H9 (cell line): Measurements from ENCODE around the gene ISG20. TPM values are rescaled to one million over a fixed set of nuclear protein-coding genes. Genes with fewer than 3 reads are reported as not detected.

Experiments used
- DNase-seq: peaks from one replicate; pipeline ENCODE4 v3.0.0-alpha.2; 2017
- H2AFZ ChIP-seq: one replicate; pipeline ENCODE4 v1.6.1; 2013; ENCODE audit warnings: mild to moderate bottlenecking, low read length, control low read depth, moderate library complexity
- H2AK5ac ChIP-seq: 2 replicates; pipeline ENCODE4 v1.6.1; 2013; ENCODE audit warnings: low read length, control low read depth, mixed read lengths; ENCODE audit not compliant: insufficient read length
- H2BK120ac ChIP-seq: one replicate; pipeline ENCODE4 v1.6.1; 2013; ENCODE audit warnings: low read depth, mild to moderate bottlenecking, low read length, control low read depth, inconsistent platforms; ENCODE audit not compliant: poor library complexity, severe bottlenecking
- H2BK12ac ChIP-seq: 2 replicates; pipeline ENCODE4 v1.6.1; 2013; ENCODE audit warnings: low read length, control low read depth, mixed read lengths, low read depth; ENCODE audit not compliant: insufficient read length
- H2BK15ac ChIP-seq: 2 replicates; pipeline ENCODE4 v1.6.1; 2013; ENCODE audit warnings: low read depth, low read length, control low read depth
- H2BK20ac ChIP-seq: one replicate; pipeline ENCODE4 v1.6.1; 2013; ENCODE audit warnings: low read depth, mild to moderate bottlenecking, low read length, control low read depth, inconsistent platforms; ENCODE audit not compliant: poor library complexity, severe bottlenecking
- H2BK5ac ChIP-seq: 2 replicates; pipeline ENCODE4 v1.6.1; 2013; ENCODE audit warnings: low read length, control low read depth, mixed read lengths; ENCODE audit not compliant: insufficient read length
- H3K14ac ChIP-seq: 2 replicates; pipeline ENCODE4 v1.6.1; 2013; ENCODE audit warnings: low read length, control low read depth; ENCODE audit not compliant: insufficient read depth
- H3K18ac ChIP-seq: 2 replicates; pipeline ENCODE4 v1.6.1; 2013; ENCODE audit warnings: low read depth, mild to moderate bottlenecking, mixed read lengths, low read length, control low read depth; ENCODE audit not compliant: insufficient read length
- H3K23ac ChIP-seq: 2 replicates; pipeline ENCODE4 v1.6.1; 2013; ENCODE audit warnings: low read length, control low read depth, mixed read lengths, low read depth; ENCODE audit not compliant: insufficient read length
- H3K23me2 ChIP-seq: 2 replicates; pipeline ENCODE4 v1.6.1; 2013; ENCODE audit warnings: low read depth, mild to moderate bottlenecking, mixed read lengths, low read length, control low read depth; ENCODE audit not compliant: insufficient read length, poor library complexity, severe bottlenecking
- H3K27ac ChIP-seq: 2 replicates; pipeline ENCODE4 v1.5.1; 2013; ENCODE audit warnings: low read length, control low read depth, mixed read lengths, low read depth; ENCODE audit not compliant: insufficient read length
- H3K27me3 ChIP-seq: 2 replicates; pipeline ENCODE4 v1.6.1; 2013; ENCODE audit warnings: low read length, control low read depth, inconsistent platforms; ENCODE audit not compliant: insufficient read depth
- H3K4ac ChIP-seq: 2 replicates; pipeline ENCODE4 v1.6.1; 2013; ENCODE audit warnings: low read depth, mild to moderate bottlenecking, control low read depth, inconsistent platforms, low read length, moderate library complexity
- H3K4me1 ChIP-seq: 2 replicates; pipeline ENCODE4 v1.6.1; 2013; ENCODE audit warnings: low read length, control low read depth, inconsistent platforms; ENCODE audit not compliant: insufficient read depth
- H3K4me2 ChIP-seq: 2 replicates; pipeline ENCODE4 v1.6.1; 2013; ENCODE audit warnings: low read length, control low read depth, mixed read lengths; ENCODE audit not compliant: insufficient read length, insufficient read depth
- H3K56ac ChIP-seq: 2 replicates; pipeline ENCODE4 v1.6.1; 2013; ENCODE audit warnings: low read depth, mild to moderate bottlenecking, mixed read lengths, low read length, control low read depth; ENCODE audit not compliant: insufficient read length
- H3K79me1 ChIP-seq: 2 replicates; pipeline ENCODE4 v1.6.1; 2013; ENCODE audit warnings: low read depth, mild to moderate bottlenecking, moderate library complexity, low read length, control low read depth, inconsistent platforms; ENCODE audit not compliant: insufficient read depth, poor library complexity, severe bottlenecking
- H3K79me2 ChIP-seq: 2 replicates; pipeline ENCODE4 v1.6.1; 2013; ENCODE audit warnings: low read length, control low read depth, inconsistent platforms; ENCODE audit not compliant: insufficient read depth
- H3K9ac ChIP-seq: 2 replicates; pipeline ENCODE4 v1.6.1; 2013; ENCODE audit warnings: low read length, control low read depth, mixed read lengths; ENCODE audit not compliant: insufficient read length; ENCODE audit errors: extremely low read depth
- H3K9me3 ChIP-seq: one replicate; pipeline ENCODE4 v1.6.1; 2013; ENCODE audit warnings: low read depth, low read length, inconsistent platforms; ENCODE audit not compliant: control insufficient read depth
- H3T11ph ChIP-seq: one replicate; pipeline ENCODE4 v1.6.1; 2013; ENCODE audit warnings: mild to moderate bottlenecking, low read length, control low read depth, inconsistent platforms
- H4K20me1 ChIP-seq: one replicate; pipeline ENCODE4 v1.6.1; 2013; ENCODE audit not compliant: control insufficient read depth, insufficient read length, insufficient read depth
- H4K5ac ChIP-seq: 2 replicates; pipeline ENCODE4 v1.6.1; 2013; ENCODE audit warnings: low read depth, mild to moderate bottlenecking, mixed read lengths, low read length, control low read depth; ENCODE audit not compliant: insufficient read length
- H4K8ac ChIP-seq: replicated peaks from 2 replicates; pipeline ENCODE4 v1.6.1; 2013; ENCODE audit warnings: low read length, control low read depth, mixed read lengths, low read depth; ENCODE audit not compliant: insufficient read length
- H4K91ac ChIP-seq: 2 replicates; pipeline ENCODE4 v1.6.1; 2013; ENCODE audit warnings: low read depth, mild to moderate bottlenecking, moderate library complexity, mixed read lengths, low read length, control low read depth; ENCODE audit not compliant: insufficient read length
- H3K27ac Mint-ChIP-seq, 3 experiments: 2 replicates in 2 of 3; 3 replicates in 1 of 3; pipeline ENCODE4 v1.8.0; 2020 to 2021; ENCODE audit warnings: mixed read lengths in 3 of 3, mild to moderate bottlenecking in 1 of 3, moderate library complexity in 1 of 3
- H3K27me3 Mint-ChIP-seq: 2 replicates; pipeline ENCODE4 v1.8.0; 2021; ENCODE audit warnings: low read depth, mild to moderate bottlenecking, moderate library complexity, mixed read lengths
- H3K36me3 Mint-ChIP-seq, 3 experiments: 2 replicates in 2 of 3; 3 replicates in 1 of 3; pipeline ENCODE4 v1.8.0; 2020 to 2021; ENCODE audit warnings: low read depth in 3 of 3, mixed read lengths in 3 of 3; ENCODE audit not compliant: insufficient read depth in 1 of 3
- H3K4me1 Mint-ChIP-seq, 2 experiments: 2 replicates each; pipeline ENCODE4 v1.8.0; 2020; ENCODE audit warnings: mixed read lengths in 2 of 2
- H3K4me3 Mint-ChIP-seq, 2 experiments: 2 replicates in 1 of 2; 3 replicates in 1 of 2; pipeline ENCODE4 v1.8.0; 2020 to 2021; ENCODE audit warnings: mild to moderate bottlenecking in 2 of 2, mixed read lengths in 2 of 2, moderate library complexity in 1 of 2
- H3K9me3 Mint-ChIP-seq, 2 experiments: 2 replicates in 1 of 2; 3 replicates in 1 of 2; pipeline ENCODE4 v1.8.0; 2020; ENCODE audit warnings: mild to moderate bottlenecking in 2 of 2, mixed read lengths in 2 of 2, moderate library complexity in 1 of 2
- CTCF ChIP-seq: fragments of 200-600 bp; sonication (generic); conservative IDR thresholded peaks from 3 replicates; pipeline ENCODE4 v1.8.0; 2021; ENCODE audit warnings: antibody characterized with exemption, mild to moderate bottlenecking
- total RNA-seq: library from RNA; stranded (reverse); gene quantifications from 2 replicates; pipeline ENCODE4 v1.2.1, GENCODE V29; 2021

The ISG20 gene
- total RNA-seq, 1 experiment from 2014 or later = 7.4 TPM

GRCh38 chr15:88591384-88591783 lies 47.4 kb upstream of the ISG20 start:
- no peak overlapping the region for H3K27ac ChIP-seq
- H3K56ac ChIP-seq = no peak overlapping the region
- H3K79me2 ChIP-seq = no peaks in the 10 kb centered on the region
- no peak overlapping the region for H2BK12ac ChIP-seq
- H3K4me1 ChIP-seq = no peaks in the 10 kb centered on the region
- no peak overlapping the region for H3K4me2 ChIP-seq
- H3K4me1 Mint-ChIP-seq = no peaks in the 10 kb centered on the region; a peak in 1 of 4 replicates
- no peak overlapping the region for H3K18ac ChIP-seq
- no peak overlapping the region for H2BK5ac ChIP-seq
- no peak for DNase-seq
- no peak overlapping the region for H2AFZ ChIP-seq
- no peaks in the 10 kb centered on the region for H3K9me3 Mint-ChIP-seq
- H3K27ac Mint-ChIP-seq = no peak overlapping the region
- H3K79me1 ChIP-seq = no peaks in the 10 kb centered on the region
- H2BK15ac ChIP-seq = no peak overlapping the region
- TF ChIP-seq CTCF = no peak
- H4K20me1 ChIP-seq = no peaks in the 10 kb centered on the region
- no peak overlapping the region for H3K9ac ChIP-seq
- no peak overlapping the region for H4K8ac ChIP-seq
- no peak overlapping the region for H2AK5ac ChIP-seq
- no peaks in the 10 kb centered on the region for H3K9me3 ChIP-seq
- no peaks in the 10 kb centered on the region; the same call in 1 of the 2 replicates for H3K27me3 Mint-ChIP-seq
- no peak overlapping the region for H3T11ph ChIP-seq
- H3K23me2 ChIP-seq = no peaks in the 10 kb centered on the region
- H3K14ac ChIP-seq = no peak overlapping the region
- no peak overlapping the region for H3K4ac ChIP-seq
- H3K27me3 ChIP-seq = no peaks in the 10 kb centered on the region
- H3K36me3 Mint-ChIP-seq = no peaks in the 10 kb centered on the region
- no peak overlapping the region for H2BK20ac ChIP-seq
- H3K4me3 Mint-ChIP-seq = no peak overlapping the region
- H3K23ac ChIP-seq = no peak overlapping the region
- H4K91ac ChIP-seq = no peak overlapping the region
- no peak overlapping the region for H2BK120ac ChIP-seq
- no peak overlapping the region for H4K5ac ChIP-seq
